Uterus (tissue), 2 donors: ENCODE results near the gene RASAL2.

Experiments used
- POLR2A ChIP-seq, 2 donors: fragments of 450-650 bp; IDR thresholded peaks; one replicate each; pipeline ENCODE4 v1.6.1; 2016; ENCODE audit warnings: antibody characterized with exemption in 2 of 2, mild to moderate bottlenecking in 1 of 2, moderate library complexity in 1 of 2
- TF ChIP-seq, protein P1 (sequence below), 4 experiments: fragments of 200-600 bp in 2 of 4; fragments of 450-650 bp in 2 of 4; sonication (generic) in 2 of 4; IDR thresholded peaks; one replicate each; pipeline ENCODE4 v1.5.1; 2016 to 2019; ENCODE audit warnings: antibody characterized with exemption in 4 of 4, mild to moderate bottlenecking in 2 of 4, moderate library complexity in 1 of 4

DNA sequence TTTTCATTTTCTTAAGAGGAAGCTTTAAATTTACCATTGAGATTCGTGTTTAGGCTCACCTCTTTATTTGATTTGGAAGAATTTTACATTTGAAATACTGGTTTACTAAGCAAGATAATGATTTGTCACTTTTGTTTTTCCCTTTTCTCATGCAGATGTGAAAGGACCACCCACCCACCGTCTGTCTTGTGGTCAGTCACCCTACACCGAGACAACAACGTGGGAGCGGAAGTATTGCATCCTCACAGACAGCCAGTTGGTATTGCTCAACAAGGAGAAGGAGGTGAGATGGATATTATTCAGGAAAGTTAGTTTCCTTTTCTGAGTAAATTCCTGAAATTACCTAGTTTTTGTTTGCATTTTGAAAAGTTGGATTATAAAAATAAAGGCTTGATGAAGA is 189.5 kb downstream of the RASAL2 start:
- TF ChIP-seq, protein P1, sequence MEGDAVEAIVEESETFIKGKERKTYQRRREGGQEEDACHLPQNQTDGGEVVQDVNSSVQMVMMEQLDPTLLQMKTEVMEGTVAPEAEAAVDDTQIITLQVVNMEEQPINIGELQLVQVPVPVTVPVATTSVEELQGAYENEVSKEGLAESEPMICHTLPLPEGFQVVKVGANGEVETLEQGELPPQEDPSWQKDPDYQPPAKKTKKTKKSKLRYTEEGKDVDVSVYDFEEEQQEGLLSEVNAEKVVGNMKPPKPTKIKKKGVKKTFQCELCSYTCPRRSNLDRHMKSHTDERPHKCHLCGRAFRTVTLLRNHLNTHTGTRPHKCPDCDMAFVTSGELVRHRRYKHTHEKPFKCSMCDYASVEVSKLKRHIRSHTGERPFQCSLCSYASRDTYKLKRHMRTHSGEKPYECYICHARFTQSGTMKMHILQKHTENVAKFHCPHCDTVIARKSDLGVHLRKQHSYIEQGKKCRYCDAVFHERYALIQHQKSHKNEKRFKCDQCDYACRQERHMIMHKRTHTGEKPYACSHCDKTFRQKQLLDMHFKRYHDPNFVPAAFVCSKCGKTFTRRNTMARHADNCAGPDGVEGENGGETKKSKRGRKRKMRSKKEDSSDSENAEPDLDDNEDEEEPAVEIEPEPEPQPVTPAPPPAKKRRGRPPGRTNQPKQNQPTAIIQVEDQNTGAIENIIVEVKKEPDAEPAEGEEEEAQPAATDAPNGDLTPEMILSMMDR (IDR thresholded peaks at IDR 0.05), result no peak
- no peak for TF ChIP-seq POLR2A (IDR thresholded peaks at IDR 0.05)
